GM12878 (cell line): ENCODE results near the gene SNHG17. TPM values are rescaled to one million over a fixed set of nuclear protein-coding genes. Genes with fewer than 3 reads are reported as not detected.

ENCODE experiments used
- ATAC-seq: fragments of 200-7000 bp; cut with Tn5 transposase; 3 replicates; pipeline ENCODE4 v1.9.1; 2020; ENCODE audit warnings: mild to moderate bottlenecking, moderate library complexity
- BruUV-seq: library from RNA; stranded (reverse); fragments of 400-500 nt; replicated peaks from 2 replicates; lab custom pipeline; 2021; lab: Mats Ljungman, UMichigan
- CTCF ChIA-PET: fragments of 300-600 bp; sonication (Branson Sonifier 250); formaldehyde crosslinking; extraction: SDS; loops from one replicate; lab custom pipeline; 2021; ENCODE audit warnings: inconsistent platforms; lab: Yijun Ruan, JAX
- POLR2A ChIA-PET: fragments of 350-600 bp; formaldehyde crosslinking; extraction: SDS; loops from one replicate; lab custom pipeline; 2021; ENCODE audit warnings: inconsistent platforms; lab: Charles Lee
- RAD21 ChIA-PET: fragments of 300-600 bp; sonication (Branson Sonifier 250); formaldehyde crosslinking; loops from one replicate; lab custom pipeline; 2023; ENCODE audit warnings: antibody characterized with exemption; ENCODE audit not compliant: unreplicated experiment; lab: Charles Lee
- SMC1A ChIA-PET: fragments of 300-600 bp; sonication (Branson Sonifier 250); formaldehyde crosslinking; loops from one replicate; lab custom pipeline; 2023; ENCODE audit not compliant: unreplicated experiment, uncharacterized antibody; lab: Charles Lee
- DNase-seq: peaks from one replicate; pipeline ENCODE4 v3.0.0-alpha.2; 2011; ENCODE audit warnings: low read depth, low spot score
- FAIRE-seq: peaks from 3 replicates; lab custom pipeline; 2011; peaks lifted over from hg19 to GRCh38; lab: Jason Lieb, UNC
- H2AFZ ChIP-seq: 2 replicates; pipeline ENCODE4 v1.6.0; 2011; ENCODE audit warnings: low read depth, low read length, control low read depth; ENCODE audit not compliant: control insufficient read depth
- H3K27ac ChIP-seq: 2 replicates; pipeline ENCODE4 v1.5.1; 2011; ENCODE audit warnings: control low read depth; ENCODE audit not compliant: control insufficient read depth, insufficient read depth
- H3K27me3 ChIP-seq, 2 experiments: replicated peaks in 1 of 2; 2 replicates each; pipeline versions ENCODE4 v1.6.0 to v1.6.1; 2011; ENCODE audit warnings: low read length in 1 of 2; ENCODE audit not compliant: control insufficient read depth in 2 of 2, insufficient read depth in 2 of 2
- H3K36me3 ChIP-seq, 2 experiments: 2 replicates each; pipeline ENCODE4 v1.5.1; 2011; ENCODE audit warnings: low read length in 1 of 2; ENCODE audit not compliant: control insufficient read depth in 2 of 2, insufficient read depth in 2 of 2
- H3K4me1 ChIP-seq: 2 replicates; pipeline ENCODE4 v1.6.1; 2011; ENCODE audit warnings: mild to moderate bottlenecking, low read length, moderate library complexity, mixed read lengths; ENCODE audit not compliant: control insufficient read depth, insufficient read depth
- H3K4me2 ChIP-seq: 2 replicates; pipeline ENCODE4 v1.6.0; 2011; ENCODE audit warnings: control low read depth; ENCODE audit not compliant: control insufficient read depth, insufficient read depth
- H3K4me3 ChIP-seq: fragments of 200-600 bp; sonication (generic); 2 replicates; pipeline ENCODE4 v1.5.1; 2016
- H3K79me2 ChIP-seq: 2 replicates; pipeline ENCODE4 v1.6.0; 2011; ENCODE audit warnings: low read length; ENCODE audit not compliant: control insufficient read depth, insufficient read depth
- H3K9ac ChIP-seq: 2 replicates; pipeline ENCODE4 v1.8.0; 2011; ENCODE audit warnings: low read length, control low read depth, mixed read lengths; ENCODE audit not compliant: control insufficient read depth, insufficient read depth
- H3K9me3 ChIP-seq: replicated peaks from 3 replicates; pipeline ENCODE4 v1.5.1; 2011; ENCODE audit warnings: mild to moderate bottlenecking, low read length; ENCODE audit not compliant: control insufficient read depth, insufficient read depth
- H4K20me1 ChIP-seq: 2 replicates; pipeline ENCODE4 v1.6.0; 2011; ENCODE audit not compliant: control insufficient read depth, insufficient read depth
- NR2C2 ChIP-seq: IDR thresholded peaks from 2 replicates; pipeline ENCODE4 v1.6.1; 2011; ENCODE audit warnings: borderline replicate concordance, low read depth; ENCODE audit not compliant: control insufficient read depth, insufficient read length
- RAD51 ChIP-seq: fragments of 450-650 bp; IDR thresholded peaks from 2 replicates; pipeline ENCODE4 v1.6.1; 2016; ENCODE audit warnings: moderate library complexity, mild to moderate bottlenecking, inconsistent platforms
- REST ChIP-seq: IDR thresholded peaks from 2 replicates; pipeline ENCODE4 v1.6.1; 2012; ENCODE audit warnings: mild to moderate bottlenecking, low read depth, low read length
- SREBF1 ChIP-seq: IDR thresholded peaks from 2 replicates; pipeline ENCODE4 v1.6.1; 2012; ENCODE audit warnings: mild to moderate bottlenecking, low read length
- STAT3 ChIP-seq: IDR thresholded peaks from 2 replicates; pipeline ENCODE4 v1.6.1; 2011; ENCODE audit warnings: low read depth, low read length, improper control_type of control experiment
- TAF1 ChIP-seq: IDR thresholded peaks from 2 replicates; pipeline ENCODE4 v1.6.1; 2011; ENCODE audit warnings: mild to moderate bottlenecking, low read depth, low read length, borderline replicate concordance
- ZBED1 ChIP-seq: IDR thresholded peaks from 2 replicates; pipeline ENCODE4 v1.6.1; 2016; ENCODE audit warnings: borderline replicate concordance
- ZBTB11 ChIP-seq: fragments of 450-650 bp; formaldehyde crosslinking; IDR thresholded peaks from 2 replicates; pipeline ENCODE4 v1.5.0; 2022; ENCODE audit warnings: mild to moderate bottlenecking, missing genetic modification characterization
- WGBS: methylation state at CpG from one replicate; pipeline ENCODE4 v1.1.6; 2016; ENCODE audit warnings: low lambda C conversion rate; ENCODE audit not compliant: insufficient replicate concordance, insufficient coverage; ENCODE audit errors: missing lambda C conversion rate; 5-methylcytosine and 5-hydroxymethylcytosine counted together
- in situ Hi-C: fragments of 300-500 bp; cut with MboI; formaldehyde crosslinking; loops from 9 replicates; pipeline ENCODE4 v1.14.3; 2018; ENCODE audit warnings: mixed read lengths
- intact Hi-C: fragments of 100-400 bp; cut with micrococcal nuclease; formaldehyde crosslinking; loops from one replicate; pipeline ENCODE4 v1.14.2; 2022; ENCODE audit not compliant: unreplicated experiment
- polyA plus RNA-seq, 11 experiments: library from polyadenylated mRNA; depleted of rRNA in 4 of 11; unstranded in 6 of 11; stranded (reverse) in 5 of 11; fragments of >200 nt; fragmentation: Nextera tagmentation in 4 of 11; fragmentation: Illumina TruSeq in 1 of 11; extraction: Ambion mirVana in 4 of 11; extraction: Trizol in 1 of 11; gene quantifications; 1 replicate in 1 of 11; 2 replicates in 10 of 11; pipeline versions ENCODE4 v1.2.1 to v1.2.3, GENCODE V29; 2011 to 2016; ENCODE audit warnings: inconsistent platforms in 2 of 11, missing spikeins in 2 of 11, low read depth in 1 of 11
- total RNA-seq, 4 experiments: library from RNA; depleted of rRNA in 3 of 4; stranded (reverse); fragments of >200 nt in 3 of 4; fragmentation: Illumina TruSeq in 1 of 4; extraction: Trizol in 1 of 4; gene quantifications; 2 replicates each; pipeline versions ENCODE4 v1.2.1 to v1.2.3, GENCODE V29; 2013 to 2021

Gene SNHG17
- total and polyA plus RNA-seq, 10 of the 15 experiments (the other 5 are each of a cell fraction or from before 2014, with no cell fraction given): 20.8 to 63.0 (median 33.9) TPM

- ChIA-PET SMC1A (no interaction called here), CTCF (interaction anchor here (0.8 kb wide), 1 partner anchor 15 kb away, joined by 4 read pairs; the partner anchor contains the start of gene SNHG17)
- Histone ChIP-seq H2AFZ (no peak overlapping the region), H3K79me2 (peaks cover 23% of the 10 kb centered on the region), H3K36me3 (peaks cover 0 to 15% of the 10 kb centered on the region in 2 experiments; a peak in 1 of 4 replicates), H3K4me2 (no peak overlapping the region)
- in situ Hi-C loops: no loop called here
- no TSS peak for BruUV-seq
- no peak for DNase-seq
- TF ChIP-seq STAT3 (no peak), ZBTB11 (CRISPR knock-in tag) (no peak), SREBF1 (no peak), TAF1 (no peak), NR2C2 (no peak), ZBED1 (no peak), RAD51 (no peak), REST (no peak)
- TF ChIP-seq, all 136 proteins: peak for 0
- POLR2A ChIA-PET: no interaction called here
- H3K4me3 ChIP-seq: no peak overlapping the region
- H3K9me3 ChIP-seq: no peaks in the 10 kb centered on the region
- no peak overlapping the region for H3K27ac ChIP-seq
- RAD21 ChIA-PET: no interaction called here
- ATAC-seq (no peak), FAIRE-seq (no peak)
- WGBS: 98% methylated on average over 7 of the region's 7 CpGs
- H4K20me1 ChIP-seq: no peaks in the 10 kb centered on the region
- no peaks in the 10 kb centered on the region for H3K27me3 ChIP-seq
- H3K9ac ChIP-seq: no peak overlapping the region
- intact Hi-C loops: no loop called here
- H3K4me1 ChIP-seq: peaks cover 27% of the 10 kb centered on the region
Measured at GRCh38 chr20:38450412-38450975, 15.4 kb upstream of the SNHG17 start.
